Kidney (tissue), 14 donors: ENCODE results near the gene TMEM72. TPM values are rescaled to one million over a fixed set of nuclear protein-coding genes. Genes with fewer than 3 reads are reported as not detected.
A peak's percentile ranks its signal among the peaks of the same experiment; 100 is the strongest.

Source experiments
- DNase-seq, 5 donors: peaks; one replicate each; pipeline ENCODE4 v3.0.0-alpha.2; 2013 to 2020
- FAIRE-seq: peaks from 2 replicates; lab custom pipeline; 2012; peaks lifted over from hg19 to GRCh38; lab: Jason Lieb, UNC
- H3K27ac ChIP-seq, 2 donors: one replicate each; pipeline ENCODE4 v1.7.0; 2013; ENCODE audit warnings: low read depth in 2 of 2, low read length in 2 of 2, inconsistent platforms in 1 of 2
- H3K27me3 ChIP-seq: one replicate; pipeline ENCODE4 v1.7.1; 2013; ENCODE audit warnings: low read length, inconsistent platforms; ENCODE audit not compliant: control insufficient read depth, insufficient read depth
- H3K36me3 ChIP-seq, 3 donors: one replicate each; pipeline versions ENCODE4 v1.7.0 to v1.7.1; 2013; ENCODE audit warnings: low read length in 3 of 3, control low read depth in 1 of 3, inconsistent platforms in 1 of 3; ENCODE audit not compliant: insufficient read depth in 3 of 3, control insufficient read depth in 2 of 3
- H3K4me1 ChIP-seq, 3 donors: one replicate each; pipeline versions ENCODE4 v1.7.0 to v1.7.1; 2013; ENCODE audit warnings: low read length in 3 of 3, inconsistent platforms in 1 of 3, low read depth in 1 of 3; ENCODE audit not compliant: control insufficient read depth in 2 of 3, insufficient read depth in 2 of 3
- H3K4me3 ChIP-seq, 3 donors: one replicate each; pipeline versions ENCODE4 v1.7.0 to v1.8.1; 2013; ENCODE audit warnings: low read length in 3 of 3, control low read depth in 1 of 3, inconsistent platforms in 1 of 3
- H3K9ac ChIP-seq, 3 donors: one replicate each; pipeline versions ENCODE4 v1.7.0 to v1.7.1; 2013; ENCODE audit warnings: low read length in 3 of 3, control low read depth in 1 of 3, inconsistent platforms in 1 of 3
- H3K9me3 ChIP-seq, 3 donors: one replicate each; pipeline versions ENCODE4 v1.7.0 to v1.7.1; 2013; ENCODE audit warnings: low read length in 3 of 3, control low read depth in 1 of 3, inconsistent platforms in 1 of 3; ENCODE audit not compliant: control insufficient read depth in 2 of 3, insufficient read depth in 1 of 3
- CTCF ChIP-seq: IDR thresholded peaks from 3 replicates; pipeline ENCODE4 v1.5.1; 2012; ENCODE audit warnings: mild to moderate bottlenecking, moderate library complexity, borderline replicate concordance; ENCODE audit not compliant: insufficient read depth; ENCODE audit errors: extremely low read depth
- intact Hi-C: fragments of 100-400 bp; cut with DNase I; formaldehyde crosslinking; loops from one replicate; pipeline ENCODE4 v1.11.1; 2022
- polyA plus RNA-seq: library from polyadenylated mRNA; stranded (reverse); fragments of 350-450 nt; fragmentation: Illumina TruSeq; extraction: RNeasy Lipid Tissue Mini Kit (QIAGEN cat#74804); gene quantifications from one replicate; pipeline ENCODE4 v1.2.3, GENCODE V29; 2014; ENCODE audit warnings: low read depth, low replicate concordance; ENCODE audit not compliant: insufficient read depth
- total RNA-seq: library from RNA; stranded (reverse); fragmentation: NEBNext Ultra II Directional; extraction: Animal tissue kit (Norgen Biotek cat#: 25700); gene quantifications from one replicate; pipeline ENCODE4 v1.2.1, GENCODE V29; 2021
- donor health status: control.
- donor health status: control.
- donor health status: control.
- donor health status: control.
- donor health status: control.
- donor health status: DM: yes; HTN: yes; CAD: no.
- donor health status: Normal renal cell carcinoma (clear cell type).

Gene TMEM72
- total and polyA plus RNA-seq, 2 donors from 2014 or later = 19.3 to 127 TPM

- peak overlapping the region in 1 of 3 donors; percentile 67 for H3K4me3 ChIP-seq
- DNase-seq = no peak
- peaks cover 5 to 19% (median 10%) of the 10 kb centered on the region in 3 donors for H3K4me1 ChIP-seq
- no peaks in the 10 kb centered on the region for H3K27me3 ChIP-seq
- no peak for TF ChIP-seq CTCF
- H3K36me3 ChIP-seq = no peaks in the 10 kb centered on the region
- H3K27ac ChIP-seq = peak overlapping the region; percentile 92 to 94
- H3K9ac ChIP-seq = peak overlapping the region in 2 of 3 donors; percentile 38 to 80
- no peaks in the 10 kb centered on the region for H3K9me3 ChIP-seq
- FAIRE-seq = no peak
- intact Hi-C loops = no loop called here
Measured at GRCh38 chr10:44914891-44915290, 3.8 kb downstream of the TMEM72 start.

- DNase-seq = peak in 4 of 5 donors; percentile 42 to 76 (median 58)
- FAIRE-seq = no peak
Measured at GRCh38 chr10:44916429-44916828, 5.3 kb downstream of the TMEM72 start.

GRCh38 chr10:44917848-44918247 is 6.7 kb downstream of the TMEM72 start:
- Histone ChIP-seq H3K4me3 (no peak overlapping the region), H3K4me1 (peaks cover 0 to 21% (median 0%) of the 10 kb centered on the region in 3 donors), H3K36me3 (no peaks in the 10 kb centered on the region), H3K27ac (peak overlapping the region in 1 of 2 donors; percentile 14), H3K9ac (no peak overlapping the region), H3K9me3 (no peaks in the 10 kb centered on the region), H3K27me3 (no peaks in the 10 kb centered on the region)
- FAIRE-seq (no peak), DNase-seq (no peak)
- intact Hi-C loops = no loop called here
- no peak for TF ChIP-seq CTCF

More at GRCh38 chr10:44916429-44916828, 5.3 kb downstream of the TMEM72 start:
- H3K9me3 ChIP-seq = no peaks in the 10 kb centered on the region
- no peaks in the 10 kb centered on the region for H3K27me3 ChIP-seq
- no peak overlapping the region for H3K27ac ChIP-seq
- H3K36me3 ChIP-seq = no peaks in the 10 kb centered on the region
- peak overlapping the region in 1 of 3 donors; percentile 27 for H3K9ac ChIP-seq
- no peak for TF ChIP-seq CTCF
- intact Hi-C loops = no loop called here
- peaks cover 0 to 21% (median 0%) of the 10 kb centered on the region in 3 donors for H3K4me1 ChIP-seq
- no peak overlapping the region for H3K4me3 ChIP-seq

GRCh38 chr10:44920252-44920651 is 9.1 kb downstream of the TMEM72 start:
- H3K36me3 ChIP-seq = no peaks in the 10 kb centered on the region
- no peak overlapping the region for H3K9ac ChIP-seq
- no peaks in the 10 kb centered on the region for H3K9me3 ChIP-seq
- H3K27me3 ChIP-seq = no peaks in the 10 kb centered on the region
- FAIRE-seq (no peak), DNase-seq (no peak)
- peaks cover 0 to 22% (median 11%) of the 10 kb centered on the region in 3 donors for H3K4me1 ChIP-seq
- no peak overlapping the region for H3K4me3 ChIP-seq
- intact Hi-C loops = no loop called here
- no peak overlapping the region for H3K27ac ChIP-seq
- no peak for TF ChIP-seq CTCF
